ENCODE data around the gene GNG2.

- TF ChIP-seq YY1 (IDR thresholded peaks at IDR 0.05; ENCODE audit: insufficient read depth, insufficient read length) (no peak), ZNF274 (IDR thresholded peaks at IDR 0.05; ENCODE audit: low read depth, low read length) (no peak)
Measured at GRCh38 chr14:52010173-52010693, 149.8 kb downstream of the GNG2 start.
